ENCODE data around the gene PID1. TPM values are rescaled to one million over a fixed set of nuclear protein-coding genes. Genes with fewer than 3 reads are reported as not detected.

PID1 gene
- total RNA-seq, 1 donor from 2014 or later, result 83.2 TPM

GRCh38 chr2:229162015-229162414 is 109.1 kb downstream of the PID1 start:
- TF ChIP-seq CTCF (IDR thresholded peaks at IDR 0.05) (no peak), POLR2A (IDR thresholded peaks at IDR 0.05) (no peak), POLR2AphosphoS5 (IDR thresholded peaks at IDR 0.05; ENCODE audit: insufficient read depth in 1 of 2, low read depth in 1 of 2) (no peak)
- H3K4me1 ChIP-seq, result no peaks in the 10 kb centered on the region
- no peak overlapping the region for H3K27ac ChIP-seq
- no peak for DNase-seq (ENCODE audit: extremely low spot score in 2 of 2)
- no peaks in the 10 kb centered on the region for H3K27me3 ChIP-seq
- no peak overlapping the region for H3K4me3 ChIP-seq
- no peaks in the 10 kb centered on the region for H3K36me3 ChIP-seq
- H3K9me3 ChIP-seq, result no peaks in the 10 kb centered on the region
- intact Hi-C loops (cut with DNase I), result no loop called here

GRCh38 chr2:229160984-229161383 is 110.1 kb downstream of the PID1 start:
- no peaks in the 10 kb centered on the region for H3K9me3 ChIP-seq
- no peak overlapping the region for H3K4me3 ChIP-seq
- H3K4me1 ChIP-seq, result no peaks in the 10 kb centered on the region
- H3K27me3 ChIP-seq, result no peaks in the 10 kb centered on the region
- no peaks in the 10 kb centered on the region for H3K36me3 ChIP-seq
- H3K27ac ChIP-seq, result no peak overlapping the region
- intact Hi-C loops (cut with DNase I), result no loop called here
- TF ChIP-seq POLR2A (IDR thresholded peaks at IDR 0.05), result no peak
- TF ChIP-seq POLR2AphosphoS5 (IDR thresholded peaks at IDR 0.05; ENCODE audit: insufficient read depth in 1 of 2, low read depth in 1 of 2), result no peak
- TF ChIP-seq CTCF (IDR thresholded peaks at IDR 0.05), result no peak
- DNase-seq (ENCODE audit: extremely low spot score in 2 of 2), result no peak

- H3K4me3 ChIP-seq, result no peak overlapping the region
- no peak overlapping the region for H3K27ac ChIP-seq
- no peaks in the 10 kb centered on the region for H3K9me3 ChIP-seq
- no peaks in the 10 kb centered on the region for H3K27me3 ChIP-seq
- intact Hi-C loops (cut with DNase I), result no loop called here
- no peaks in the 10 kb centered on the region for H3K36me3 ChIP-seq
- DNase-seq (ENCODE audit: extremely low spot score in 2 of 2), result no peak
- no peaks in the 10 kb centered on the region for H3K4me1 ChIP-seq
- TF ChIP-seq CTCF (IDR thresholded peaks at IDR 0.05) (no peak), POLR2AphosphoS5 (IDR thresholded peaks at IDR 0.05; ENCODE audit: insufficient read depth in 1 of 2, low read depth in 1 of 2) (no peak), POLR2A (IDR thresholded peaks at IDR 0.05) (no peak)
Observed at GRCh38 chr2:229160180-229160579, 110.9 kb downstream of the PID1 start.

GRCh38 chr2:229159405-229159804 is 111.7 kb downstream of the PID1 start:
- H3K4me3 ChIP-seq, result no peak overlapping the region
- no peaks in the 10 kb centered on the region for H3K4me1 ChIP-seq
- H3K36me3 ChIP-seq, result no peaks in the 10 kb centered on the region
- intact Hi-C loops (cut with DNase I), result no loop called here
- DNase-seq (ENCODE audit: extremely low spot score in 2 of 2), result no peak
- no peaks in the 10 kb centered on the region for H3K27me3 ChIP-seq
- H3K27ac ChIP-seq, result no peak overlapping the region
- H3K9me3 ChIP-seq, result no peaks in the 10 kb centered on the region
- no peak for TF ChIP-seq CTCF (IDR thresholded peaks at IDR 0.05)
- no peak for TF ChIP-seq POLR2AphosphoS5 (IDR thresholded peaks at IDR 0.05; ENCODE audit: insufficient read depth in 1 of 2, low read depth in 1 of 2)

GRCh38 chr2:229154381-229154780 is 116.7 kb downstream of the PID1 start:
- Histone ChIP-seq H3K36me3 (no peaks in the 10 kb centered on the region), H3K9me3 (no peaks in the 10 kb centered on the region), H3K4me1 (peaks cover 4% of the 10 kb centered on the region), H3K27ac (no peak overlapping the region), H3K4me3 (no peak overlapping the region), H3K27me3 (no peaks in the 10 kb centered on the region)
- intact Hi-C loops (cut with DNase I), result no loop called here
- no peak for TF ChIP-seq CTCF (IDR thresholded peaks at IDR 0.05)
- no peak for TF ChIP-seq POLR2AphosphoS5 (IDR thresholded peaks at IDR 0.05; ENCODE audit: insufficient read depth in 1 of 2, low read depth in 1 of 2)
- TF ChIP-seq POLR2A (IDR thresholded peaks at IDR 0.05), result no peak
- no peak for DNase-seq (ENCODE audit: extremely low spot score in 2 of 2)
